ENCODE data around the gene NOBOX.
"Not testable (repeated sequence)": the region's sequence is repeated elsewhere in the genome, so short reads cannot be mapped to it uniquely, and the experiment has no call there.

NOBOX gene
- total RNA-seq = 0 reads per million in 9 experiments

GRCh38 chr7:144403649-144404061 lies at the start of gene NOBOX:
TSS of gene NOBOX (minus strand) at chr7:144403693.
- H3K9me3 Mint-ChIP-seq = no peaks in the 10 kb centered on the region
- no peak for ATAC-seq (replicated peaks)
- peaks cover 49 to 68% of the 10 kb centered on the region in 2 donors for H3K27me3 Mint-ChIP-seq
- H3K4me3 Mint-ChIP-seq = no peak within 1 kb of the TSS
- H3K36me3 Mint-ChIP-seq (ENCODE audit: insufficient read depth) = no peaks in the 10 kb centered on the region
- H3K27ac Mint-ChIP-seq = no peak within 1 kb of the TSS
- no peaks in the 10 kb centered on the region for H3K4me1 Mint-ChIP-seq (ENCODE audit: low read depth in 2 of 2)
- DNase-seq = no peak

- H3K4me1 Mint-ChIP-seq (ENCODE audit: low read depth in 2 of 2) = no peaks in the 10 kb centered on the region
- no peak for ATAC-seq (replicated peaks)
- H3K27me3 Mint-ChIP-seq = no peaks in the 10 kb centered on the region
- DNase-seq = no peak
- no peak overlapping the region for H3K4me3 Mint-ChIP-seq
- H3K27ac Mint-ChIP-seq = no peak overlapping the region
- peaks cover 4% of the 10 kb centered on the region for H3K36me3 Mint-ChIP-seq (ENCODE audit: insufficient read depth)
- H3K9me3 Mint-ChIP-seq = no peaks in the 10 kb centered on the region
Measured at GRCh38 chr7:144452064-144452463, 48.6 kb upstream of the NOBOX start.

- ATAC-seq (replicated peaks) (no peak), DNase-seq (no peak)
- no peak overlapping the region for H3K4me3 Mint-ChIP-seq
- no peaks in the 10 kb centered on the region for H3K9me3 Mint-ChIP-seq
- no peak overlapping the region for H3K27ac Mint-ChIP-seq
- H3K4me1 Mint-ChIP-seq (ENCODE audit: low read depth in 2 of 2) = no peaks in the 10 kb centered on the region
- no peaks in the 10 kb centered on the region for H3K36me3 Mint-ChIP-seq (ENCODE audit: insufficient read depth)
- H3K27me3 Mint-ChIP-seq = no peaks in the 10 kb centered on the region
Measured at GRCh38 chr7:144445590-144445989, 42.1 kb upstream of the NOBOX start.

- Mint-ChIP-seq H3K36me3 (ENCODE audit: insufficient read depth) (no peaks in the 10 kb centered on the region), H3K4me3 (no peak overlapping the region), H3K9me3 (no peaks in the 10 kb centered on the region)
Measured at GRCh38 chr7:144439717-144440205, 36.3 kb upstream of the NOBOX start.

GRCh38 chr7:144438759-144439158 lies 35.3 kb upstream of the NOBOX start:
- no peaks in the 10 kb centered on the region for H3K4me1 Mint-ChIP-seq (ENCODE audit: low read depth in 2 of 2)
- no peak for DNase-seq
- no peak for ATAC-seq (replicated peaks)
- no peak overlapping the region for H3K4me3 Mint-ChIP-seq
- H3K27me3 Mint-ChIP-seq = peaks cover 0 to 3% of the 10 kb centered on the region in 2 donors
- no peaks in the 10 kb centered on the region for H3K36me3 Mint-ChIP-seq (ENCODE audit: insufficient read depth)
- H3K27ac Mint-ChIP-seq = no peak overlapping the region
- H3K9me3 Mint-ChIP-seq = no peaks in the 10 kb centered on the region

More at GRCh38 chr7:144439717-144440205, 36.3 kb upstream of the NOBOX start:
- ATAC-seq (replicated peaks) (no peak), DNase-seq (no peak)
- Mint-ChIP-seq H3K27me3 (no peaks in the 10 kb centered on the region), H3K4me1 (ENCODE audit: low read depth in 2 of 2) (no peaks in the 10 kb centered on the region), H3K27ac (no peak overlapping the region)

- no peak for ATAC-seq (replicated peaks)
- no peak overlapping the region for H3K4me3 Mint-ChIP-seq
- no peaks in the 10 kb centered on the region for H3K9me3 Mint-ChIP-seq
- peaks cover 0 to 15% of the 10 kb centered on the region in 2 donors for H3K27me3 Mint-ChIP-seq
- DNase-seq = peak; percentile 10 to 38 (median 20)
- no peak overlapping the region for H3K27ac Mint-ChIP-seq
- H3K36me3 Mint-ChIP-seq (ENCODE audit: insufficient read depth) = no peaks in the 10 kb centered on the region
- no peaks in the 10 kb centered on the region for H3K4me1 Mint-ChIP-seq (ENCODE audit: low read depth in 2 of 2)
Measured at GRCh38 chr7:144437370-144438191, 34.1 kb upstream of the NOBOX start.

- DNase-seq (no peak), ATAC-seq (replicated peaks) (no peak)
- H3K4me3 Mint-ChIP-seq = no peak overlapping the region
- no peak overlapping the region for H3K27ac Mint-ChIP-seq
- no peaks in the 10 kb centered on the region for H3K9me3 Mint-ChIP-seq
- H3K27me3 Mint-ChIP-seq = peaks cover 0 to 19% of the 10 kb centered on the region in 2 donors
- no peaks in the 10 kb centered on the region for H3K36me3 Mint-ChIP-seq (ENCODE audit: insufficient read depth)
- no peaks in the 10 kb centered on the region for H3K4me1 Mint-ChIP-seq (ENCODE audit: low read depth in 2 of 2)
Measured at GRCh38 chr7:144436500-144436899, 33.0 kb upstream of the NOBOX start.

- peaks cover 0 to 13% of the 10 kb centered on the region in 2 donors for H3K27me3 Mint-ChIP-seq
- H3K27ac Mint-ChIP-seq = no peak overlapping the region
- H3K9me3 Mint-ChIP-seq = peaks cover 0 to 6% of the 10 kb centered on the region in 2 donors
- ATAC-seq (replicated peaks) = no peak
- no peaks in the 10 kb centered on the region for H3K4me1 Mint-ChIP-seq (ENCODE audit: low read depth in 2 of 2)
- no peak for DNase-seq
- H3K4me3 Mint-ChIP-seq = no peak overlapping the region
- no peaks in the 10 kb centered on the region for H3K36me3 Mint-ChIP-seq (ENCODE audit: insufficient read depth)
Measured at GRCh38 chr7:144428431-144428830, 24.9 kb upstream of the NOBOX start.

- not testable (repeated sequence) for H3K27me3 Mint-ChIP-seq; H3K4me1 Mint-ChIP-seq (ENCODE audit: low read depth in 2 of 2); H3K4me3 Mint-ChIP-seq; DNase-seq; H3K27ac Mint-ChIP-seq; ATAC-seq (replicated peaks); H3K36me3 Mint-ChIP-seq (ENCODE audit: insufficient read depth); H3K9me3 Mint-ChIP-seq
Measured at GRCh38 chr7:144427539-144427938, 24.0 kb upstream of the NOBOX start.

GRCh38 chr7:144418931-144419330 lies 15.4 kb upstream of the NOBOX start:
- not testable (repeated sequence) for H3K27ac Mint-ChIP-seq; H3K4me1 Mint-ChIP-seq (ENCODE audit: low read depth in 2 of 2); ATAC-seq (replicated peaks); H3K4me3 Mint-ChIP-seq; H3K9me3 Mint-ChIP-seq; DNase-seq; H3K36me3 Mint-ChIP-seq (ENCODE audit: insufficient read depth)
- peaks cover 16 to 25% of the 10 kb centered on the region in 2 donors for H3K27me3 Mint-ChIP-seq

- Mint-ChIP-seq H3K36me3 (ENCODE audit: insufficient read depth) (no peaks in the 10 kb centered on the region), H3K27me3 (peaks cover 16 to 17% of the 10 kb centered on the region in 2 donors), H3K4me1 (ENCODE audit: low read depth in 2 of 2) (no peaks in the 10 kb centered on the region), H3K27ac (no peak overlapping the region), H3K9me3 (no peaks in the 10 kb centered on the region), H3K4me3 (no peak overlapping the region)
- ATAC-seq (replicated peaks) (no peak), DNase-seq (no peak)
Measured at GRCh38 chr7:144416341-144416740, 12.8 kb upstream of the NOBOX start.

- no peak for DNase-seq
- Mint-ChIP-seq H3K27me3 (peaks cover 20 to 21% of the 10 kb centered on the region in 2 donors), H3K4me1 (ENCODE audit: low read depth in 2 of 2) (no peaks in the 10 kb centered on the region), H3K9me3 (no peaks in the 10 kb centered on the region), H3K27ac (no peak overlapping the region), H3K36me3 (ENCODE audit: insufficient read depth) (no peaks in the 10 kb centered on the region), H3K4me3 (no peak overlapping the region)
- no peak for ATAC-seq (replicated peaks)
Measured at GRCh38 chr7:144415858-144416257, 12.4 kb upstream of the NOBOX start.

GRCh38 chr7:144414815-144415214 lies 11.3 kb upstream of the NOBOX start:
- H3K4me1 Mint-ChIP-seq (ENCODE audit: low read depth in 2 of 2) = no peaks in the 10 kb centered on the region
- no peaks in the 10 kb centered on the region for H3K9me3 Mint-ChIP-seq
- DNase-seq (no peak), ATAC-seq (replicated peaks) (no peak)
- H3K4me3 Mint-ChIP-seq = no peak overlapping the region
- no peaks in the 10 kb centered on the region for H3K36me3 Mint-ChIP-seq (ENCODE audit: insufficient read depth)
- peaks cover 28 to 32% of the 10 kb centered on the region in 2 donors for H3K27me3 Mint-ChIP-seq
- no peak overlapping the region for H3K27ac Mint-ChIP-seq

- H3K27me3 Mint-ChIP-seq = peaks cover 50 to 52% of the 10 kb centered on the region in 2 donors
- no peak overlapping the region for H3K27ac Mint-ChIP-seq
- H3K9me3 Mint-ChIP-seq = no peaks in the 10 kb centered on the region
- ATAC-seq (replicated peaks) = no peak
- DNase-seq = no peak
- no peak overlapping the region for H3K4me3 Mint-ChIP-seq
- H3K4me1 Mint-ChIP-seq (ENCODE audit: low read depth in 2 of 2) = no peaks in the 10 kb centered on the region
- no peaks in the 10 kb centered on the region for H3K36me3 Mint-ChIP-seq (ENCODE audit: insufficient read depth)
Measured at GRCh38 chr7:144410441-144410840, 6.9 kb upstream of the NOBOX start.

Measured in effector memory CD8-positive, alpha-beta T cell (primary cell).